ENCODE measurements around the gene CLDN25. TPM values are rescaled to one million over a fixed set of nuclear protein-coding genes. Genes with fewer than 3 reads are reported as not detected.
A peak's percentile ranks its signal among the peaks of the same experiment; 100 is the strongest.

CLDN25 gene
- total and polyA plus RNA-seq, 2 of the 13 experiments (the other 11 are each of a cell fraction or from before 2014, with no cell fraction given), result not detected

GRCh38 chr11:113773416-113774173 lies 6.0 kb upstream of the CLDN25 start, which contains the start of gene ZW10 (continued):
- TF ChIP-seq ZHX2 (IDR thresholded peaks at IDR 0.05; ENCODE audit: low read depth), result 0 out of 2 replicates have a peak, but pooled peaks have one; percentile 50
- peak; percentile 51; the same call in 1 of the 2 replicates for TF ChIP-seq ZHX2 (CRISPR knock-in tag; IDR thresholded peaks at IDR 0.05; ENCODE audit: borderline replicate concordance)
- 0 out of 2 replicates have a peak, but pooled peaks have one; percentile 16 for TF ChIP-seq ZNF710 (CRISPR knock-in tag; IDR thresholded peaks at IDR 0.05; ENCODE audit: borderline replicate concordance)
- no peak for TF ChIP-seq ZNF333 (CRISPR knock-in tag; IDR thresholded peaks at IDR 0.05; ENCODE audit: borderline replicate concordance)
- TF ChIP-seq ZNF10 (CRISPR knock-in tag; IDR thresholded peaks at IDR 0.05; ENCODE audit: borderline replicate concordance, low read depth), result no peak
- TF ChIP-seq CBX2 (IDR thresholded peaks at IDR 0.05; ENCODE audit: low read depth, low read length), result no peak
- no peak for TF ChIP-seq CBX2 (CRISPR knock-in tag; IDR thresholded peaks at IDR 0.05; ENCODE audit: low read depth)
- TF ChIP-seq ZNF646 (CRISPR knock-in tag; IDR thresholded peaks at IDR 0.05), result no peak
- no peak for TF ChIP-seq CC2D1A (CRISPR knock-in tag; IDR thresholded peaks at IDR 0.05)
- TF ChIP-seq ZNF414 (CRISPR knock-in tag; IDR thresholded peaks at IDR 0.05), result no peak
- TF ChIP-seq MYNN (CRISPR knock-in tag; IDR thresholded peaks at IDR 0.05; ENCODE audit: low read depth), result no peak
